Keratinocyte (primary cell): ENCODE measurements around the gene SLC25A24. TPM values are rescaled to one million over a fixed set of nuclear protein-coding genes. Genes with fewer than 3 reads are reported as not detected.
A peak's percentile ranks its signal among the peaks of the same experiment; 100 is the strongest.
"Not testable (repeated sequence)": the region's sequence is repeated elsewhere in the genome, so short reads cannot be mapped to it uniquely, and the experiment has no call there.

ENCODE experiments used
- DNase-seq: peaks from one replicate; pipeline ENCODE4 v3.0.0-alpha.2; 2011; ENCODE audit warnings: low read depth, missing footprints, low spot score
- FAIRE-seq: peaks from 2 replicates; lab custom pipeline; 2011; peaks lifted over from hg19 to GRCh38; lab: Jason Lieb, UNC
- H2AFZ ChIP-seq: 2 replicates; pipeline ENCODE4 v1.6.0; 2012; ENCODE audit warnings: low read length, control low read depth, inconsistent platforms; ENCODE audit not compliant: control insufficient read depth
- H3K27ac ChIP-seq: 2 replicates; pipeline ENCODE4 v1.5.1; 2011; ENCODE audit warnings: low read length; ENCODE audit not compliant: control insufficient read depth, insufficient read depth
- H3K27me3 ChIP-seq: 3 replicates; pipeline ENCODE4 v1.6.0; 2011; ENCODE audit warnings: low read length; ENCODE audit not compliant: control insufficient read depth, insufficient read depth; ENCODE audit errors: extremely low read depth
- H3K36me3 ChIP-seq, 2 experiments: 2 replicates in 1 of 2; 3 replicates in 1 of 2; pipeline ENCODE4 v1.5.1; 2011; ENCODE audit warnings: low read length in 2 of 2, mild to moderate bottlenecking in 1 of 2; ENCODE audit not compliant: control insufficient read depth in 2 of 2, insufficient read depth in 2 of 2; ENCODE audit errors: extremely low read depth in 1 of 2
- H3K4me1 ChIP-seq: 3 replicates; pipeline ENCODE4 v1.5.1; 2011; ENCODE audit warnings: low read length; ENCODE audit not compliant: control insufficient read depth, insufficient read depth; ENCODE audit errors: extremely low read depth
- H3K4me2 ChIP-seq: 3 replicates; pipeline ENCODE4 v1.6.0; 2011; ENCODE audit warnings: low read depth, low read length; ENCODE audit not compliant: control insufficient read depth, insufficient read depth; ENCODE audit errors: extremely low read depth
- H3K4me3 ChIP-seq, 3 experiments: fragments of 200-600 bp in 1 of 3; sonication (generic) in 1 of 3; 2 replicates in 2 of 3; 3 replicates in 1 of 3; pipeline ENCODE4 v1.5.1; 2011 to 2016; ENCODE audit warnings: low read length in 3 of 3, mild to moderate bottlenecking in 3 of 3, control low read depth in 2 of 3, inconsistent platforms in 1 of 3, low read depth in 1 of 3, mixed read lengths in 1 of 3, mixed run types in 1 of 3, moderate library complexity in 1 of 3; ENCODE audit not compliant: control insufficient read depth in 2 of 3, insufficient read depth in 2 of 3; ENCODE audit errors: extremely low read depth in 1 of 3
- H3K79me2 ChIP-seq: 2 replicates; pipeline ENCODE4 v1.6.0; 2012; ENCODE audit warnings: low read length; ENCODE audit not compliant: control insufficient read depth, insufficient read depth
- H3K9ac ChIP-seq: 3 replicates; pipeline ENCODE4 v1.6.0; 2011; ENCODE audit warnings: low read length; ENCODE audit not compliant: control insufficient read depth, insufficient read depth; ENCODE audit errors: extremely low read depth
- H3K9me1 ChIP-seq: 3 replicates; pipeline ENCODE4 v1.6.0; 2011; ENCODE audit warnings: low read length; ENCODE audit not compliant: control insufficient read depth, insufficient read depth; ENCODE audit errors: extremely low read depth
- H3K9me3 ChIP-seq: 2 replicates; pipeline ENCODE4 v1.5.1; 2012; ENCODE audit warnings: low read depth, low read length; ENCODE audit not compliant: control insufficient read depth
- H4K20me1 ChIP-seq: 3 replicates; pipeline ENCODE4 v1.6.0; 2011; ENCODE audit warnings: low read length; ENCODE audit not compliant: control insufficient read depth, insufficient read depth; ENCODE audit errors: extremely low read depth
- dilution Hi-C: fragments of 300-500 bp; cut with MboI; formaldehyde crosslinking; loops from one replicate; pipeline ENCODE4 v1.7.0; 2020; ENCODE audit warnings: low sequenced_read_pairs; ENCODE audit not compliant: extremely low pct_ligation_motif_present
- polyA plus RNA-seq, 5 experiments: library from polyadenylated mRNA; depleted of rRNA in 3 of 5; stranded (reverse) in 3 of 5; stranded (forward) in 1 of 5; unstranded in 1 of 5; fragments of >200 nt; gene quantifications; 1 replicate in 1 of 5; 2 replicates in 3 of 5; 3 replicates in 1 of 5; pipeline versions ENCODE4 v1.2.1 to v1.2.3, GENCODE V29; 2011 to 2012; ENCODE audit warnings: missing spikeins in 2 of 5, low read depth in 1 of 5, low replicate concordance in 1 of 5

Gene SLC25A24
- polyA plus RNA-seq, 1 donor (not counting 4 experiments of a cell fraction or from before 2014, with no cell fraction given): 58.9 TPM

- H4K20me1 ChIP-seq, H3K27me3 ChIP-seq, DNase-seq, dilution Hi-C loops, H3K9ac ChIP-seq, H3K4me1 ChIP-seq, H3K9me1 ChIP-seq, H3K4me2 ChIP-seq, H3K9me3 ChIP-seq, H2AFZ ChIP-seq, FAIRE-seq, H3K27ac ChIP-seq, H3K36me3 ChIP-seq, H3K4me3 ChIP-seq, H3K79me2 ChIP-seq: not testable (repeated sequence)
These were observed 17.5 kb upstream of the SLC25A24 start for GRCh38 chr1:108217515-108218174.

- H3K9me3 ChIP-seq, DNase-seq, H3K36me3 ChIP-seq, H3K4me3 ChIP-seq, dilution Hi-C loops, H2AFZ ChIP-seq, H3K4me1 ChIP-seq, H3K9ac ChIP-seq, H3K79me2 ChIP-seq, H3K9me1 ChIP-seq, H3K4me2 ChIP-seq, H3K27ac ChIP-seq, H3K27me3 ChIP-seq, H4K20me1 ChIP-seq: not testable (repeated sequence)
- peak; percentile 32 for FAIRE-seq
These were observed 16.9 kb upstream of the SLC25A24 start for GRCh38 chr1:108217007-108217406.

- H3K9me3 ChIP-seq, H3K36me3 ChIP-seq, H3K27ac ChIP-seq, H3K9ac ChIP-seq, H4K20me1 ChIP-seq, H3K9me1 ChIP-seq, H3K79me2 ChIP-seq, H2AFZ ChIP-seq, H3K27me3 ChIP-seq, dilution Hi-C loops, H3K4me1 ChIP-seq, H3K4me2 ChIP-seq, DNase-seq, FAIRE-seq, H3K4me3 ChIP-seq: not testable (repeated sequence)
These were observed 16.1 kb upstream of the SLC25A24 start for GRCh38 chr1:108216028-108216890.
